ENCODE results near the gene SYMPK. TPM values are rescaled to one million over a fixed set of nuclear protein-coding genes. Genes with fewer than 3 reads are reported as not detected.
"Not testable (repeated sequence)": the region's sequence is repeated elsewhere in the genome, so short reads cannot be mapped to it uniquely, and the experiment has no call there.

The SYMPK gene
- 26.6 TPM for total RNA-seq

DNA sequence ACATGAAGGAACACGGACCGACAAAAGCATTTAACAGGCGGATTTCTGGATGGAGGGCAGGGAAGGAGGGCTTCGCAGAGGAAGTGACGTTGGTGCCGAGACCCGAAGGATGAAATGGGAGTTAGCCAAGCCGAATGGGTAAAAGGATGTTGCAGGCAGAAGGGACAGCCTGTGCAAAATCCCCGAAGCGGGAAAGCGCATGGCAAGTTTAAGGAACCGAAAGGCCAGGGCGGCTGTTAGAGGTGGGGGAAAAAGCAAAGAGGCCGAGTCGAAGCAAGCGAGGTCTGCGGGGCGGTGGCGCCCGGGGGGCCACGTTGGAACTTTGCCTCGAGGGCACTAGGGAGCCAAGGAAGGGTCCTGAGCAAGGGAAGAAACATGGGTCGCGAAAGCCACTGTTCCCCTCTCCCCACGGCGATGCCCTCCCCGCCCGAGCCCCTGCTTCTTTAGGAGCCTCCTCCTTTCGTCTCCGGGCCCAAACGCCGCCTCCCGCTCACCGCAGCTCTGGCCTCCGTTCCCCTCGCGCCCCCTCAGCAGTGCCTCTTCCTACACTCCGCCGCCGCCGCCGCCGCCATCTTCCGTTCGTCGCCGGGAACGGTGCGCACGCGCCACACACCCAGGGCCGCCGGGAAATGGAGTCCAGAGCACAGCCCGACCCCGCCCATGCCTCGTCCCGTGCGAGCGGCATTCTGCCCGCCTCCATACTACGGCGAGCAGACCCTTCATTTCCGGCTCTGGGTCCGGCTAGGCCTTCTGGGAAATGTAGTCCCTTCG is at the start of gene SYMPK:
Gene SYMPK, minus strand, starts transcription at position 584 of the 771 bp plus-strand sequence. CDS start 8,652 bp downstream, outside the sequence.
- peak; percentile 100 for DNase-seq

DNA sequence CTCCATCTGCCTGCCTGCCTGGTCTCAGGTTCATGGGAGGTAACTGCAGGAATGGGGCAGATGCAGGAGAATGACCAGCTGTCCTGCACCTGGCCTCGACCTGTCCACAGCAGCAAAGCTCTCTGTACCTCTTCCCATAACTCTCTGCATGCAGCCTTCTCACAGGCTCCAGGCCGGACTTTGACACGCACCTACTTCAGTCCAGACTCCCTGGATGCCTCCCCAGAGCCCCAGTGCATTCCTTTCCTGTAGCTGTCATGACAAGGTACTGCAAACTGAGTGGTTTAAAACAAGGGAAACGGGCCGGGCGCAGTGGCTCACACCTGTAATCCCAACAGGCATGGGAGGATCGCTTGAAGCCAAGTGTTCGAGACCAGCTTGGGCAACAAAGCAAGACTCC is 48.3 kb upstream of the SYMPK start:
- DNase-seq, result no peak

DNA sequence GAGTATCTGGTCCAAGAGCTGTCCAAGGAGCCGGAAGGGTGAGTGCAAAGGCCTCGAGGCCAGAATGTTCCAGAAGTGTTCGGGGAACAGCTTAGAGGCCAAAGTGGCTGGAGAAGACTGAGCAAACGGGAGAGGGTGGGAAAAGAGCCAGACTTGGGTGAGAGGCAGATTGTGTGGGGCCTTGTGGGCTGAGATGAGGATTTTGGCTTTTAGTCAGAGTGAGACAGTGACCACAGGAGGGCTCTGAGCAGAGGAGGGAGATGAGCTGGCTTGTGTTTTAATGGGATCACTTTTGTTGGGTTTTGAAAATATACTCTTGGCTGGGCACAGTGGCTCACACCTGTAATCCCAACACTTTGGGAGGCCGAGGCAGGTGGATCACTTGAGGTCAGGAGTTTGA is 46.0 kb upstream of the SYMPK start:
- no peak for DNase-seq

DNA sequence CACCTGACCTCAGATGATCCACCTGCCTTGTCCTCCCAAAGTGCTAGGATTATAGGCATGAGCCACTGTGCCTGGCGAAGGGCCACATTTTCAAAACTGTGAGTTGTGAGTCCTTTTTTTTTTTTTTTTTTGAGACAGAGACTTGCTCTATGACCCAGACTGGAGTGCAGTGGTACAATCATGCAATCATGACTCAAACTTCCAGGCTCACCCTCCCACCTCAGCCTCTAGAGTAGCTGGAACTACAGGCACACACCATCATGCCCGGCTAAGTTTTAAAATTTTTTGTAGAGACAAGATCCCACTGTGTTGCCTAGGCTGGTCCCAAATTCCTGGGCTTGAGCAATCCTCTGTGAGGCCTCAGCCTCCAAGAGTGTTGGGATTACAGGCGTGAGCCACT is 43.3 kb upstream of the SYMPK start:
- DNase-seq, result no peak

DNA sequence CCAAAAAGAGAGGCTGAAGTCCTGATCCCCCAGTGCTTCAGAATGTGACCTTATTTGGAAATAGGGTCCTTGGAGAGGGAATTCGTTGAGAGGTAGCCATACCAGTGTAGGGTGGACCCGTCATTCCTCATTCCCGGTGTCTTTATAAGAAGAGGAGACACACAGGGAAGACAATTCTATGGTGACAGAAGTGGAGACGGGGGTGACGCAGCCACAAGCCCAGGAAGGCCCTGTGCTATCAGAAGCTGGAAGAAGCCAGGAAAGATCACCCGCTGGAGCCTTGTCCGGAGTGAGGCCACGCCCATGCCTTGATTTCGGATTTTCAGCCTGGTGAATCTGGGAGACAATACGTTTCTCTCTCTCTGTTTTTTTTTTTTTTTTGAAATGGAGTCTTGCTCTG is 42.1 kb upstream of the SYMPK start:
- DNase-seq, result no peak

DNA sequence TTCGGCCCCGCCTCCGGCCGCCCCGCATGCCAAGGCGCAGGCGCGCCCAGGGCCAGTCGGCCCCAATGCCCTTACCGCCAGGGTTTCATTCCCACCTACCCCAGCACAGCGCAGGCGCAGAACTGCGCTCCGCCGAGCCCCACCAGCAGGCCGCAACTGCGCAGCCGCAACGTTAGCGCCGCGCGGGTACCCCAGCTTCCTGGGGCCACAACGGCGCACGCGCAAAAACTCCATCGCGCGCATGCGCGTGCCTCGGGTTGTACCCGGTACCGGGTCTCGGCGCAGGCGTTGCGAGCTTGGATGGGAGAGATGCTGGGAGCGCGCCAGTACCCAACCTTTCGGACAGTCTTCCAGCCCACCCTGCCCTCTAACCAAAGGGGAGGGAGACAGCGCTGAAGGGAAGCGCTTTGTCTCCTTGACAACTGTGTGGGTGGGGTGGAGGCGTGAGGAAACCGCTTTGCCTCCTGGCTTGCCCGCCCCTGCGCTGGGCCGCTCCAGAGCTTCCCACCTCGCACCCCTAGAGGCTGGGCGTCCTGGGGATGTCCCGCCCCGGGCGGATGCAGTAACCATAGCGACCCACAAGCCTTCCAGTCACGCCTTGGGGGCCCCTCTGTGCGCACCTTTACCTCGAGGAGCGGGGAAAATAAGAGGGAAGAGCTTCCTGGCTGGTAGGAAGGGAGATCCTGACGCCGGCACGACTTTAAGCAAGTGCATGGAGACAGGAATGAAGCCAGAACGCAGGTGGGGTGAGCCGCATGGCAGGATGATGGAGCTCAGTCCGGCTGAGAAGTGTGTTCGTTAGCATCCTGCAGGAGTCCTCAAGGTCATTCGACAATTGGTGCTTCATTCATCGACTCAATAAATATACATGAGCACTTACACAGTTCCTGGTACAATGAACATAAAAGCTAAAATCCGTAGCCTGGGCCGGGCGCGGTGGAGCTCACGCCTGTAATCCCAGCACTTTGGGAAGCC is 40.0 kb upstream of the SYMPK start:
- peak; percentile 100 for DNase-seq

DNA sequence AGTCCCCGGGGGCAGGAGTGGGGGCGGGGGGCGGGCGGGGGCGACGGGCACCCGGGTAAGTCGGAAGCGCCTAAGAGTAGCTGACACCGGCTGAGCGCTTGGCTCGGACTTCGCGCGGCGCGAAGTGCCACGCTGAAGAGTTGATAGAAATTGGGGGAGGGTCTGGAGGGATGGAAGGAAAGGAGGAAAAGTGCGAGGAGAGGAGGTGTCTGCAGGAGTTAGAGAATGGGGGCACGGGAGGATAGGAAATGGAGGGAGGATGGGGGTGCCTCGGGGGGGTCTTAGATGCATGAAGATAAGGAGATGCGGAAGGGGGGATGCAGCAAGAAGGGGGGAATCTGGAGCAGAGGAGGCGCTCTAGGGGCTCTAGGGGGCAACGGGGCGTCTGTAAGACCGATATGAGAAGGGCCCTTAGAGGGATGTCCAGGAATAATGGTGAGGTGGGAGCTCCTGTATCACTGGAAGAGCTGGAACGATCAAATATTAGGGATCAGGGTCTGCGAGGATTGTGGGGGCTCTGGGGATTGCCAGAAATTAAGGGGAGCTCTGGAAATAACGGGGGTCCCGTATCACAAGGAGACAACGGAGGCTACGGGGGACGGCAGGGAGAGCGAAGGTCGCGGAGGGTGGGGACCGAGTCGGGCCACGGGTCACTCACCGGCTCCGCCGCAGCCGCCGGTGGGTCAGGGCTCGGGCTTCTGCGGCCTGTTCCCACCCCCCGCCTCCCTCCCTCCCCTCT is 39.1 kb upstream of the SYMPK start, which contains the start of gene MYPOP:
Gene MYPOP, minus strand, starts transcription at position 702 of the 739 bp plus-strand sequence. CDS start 840 bp downstream, outside the sequence.
- DNase-seq, result no peak

DNA sequence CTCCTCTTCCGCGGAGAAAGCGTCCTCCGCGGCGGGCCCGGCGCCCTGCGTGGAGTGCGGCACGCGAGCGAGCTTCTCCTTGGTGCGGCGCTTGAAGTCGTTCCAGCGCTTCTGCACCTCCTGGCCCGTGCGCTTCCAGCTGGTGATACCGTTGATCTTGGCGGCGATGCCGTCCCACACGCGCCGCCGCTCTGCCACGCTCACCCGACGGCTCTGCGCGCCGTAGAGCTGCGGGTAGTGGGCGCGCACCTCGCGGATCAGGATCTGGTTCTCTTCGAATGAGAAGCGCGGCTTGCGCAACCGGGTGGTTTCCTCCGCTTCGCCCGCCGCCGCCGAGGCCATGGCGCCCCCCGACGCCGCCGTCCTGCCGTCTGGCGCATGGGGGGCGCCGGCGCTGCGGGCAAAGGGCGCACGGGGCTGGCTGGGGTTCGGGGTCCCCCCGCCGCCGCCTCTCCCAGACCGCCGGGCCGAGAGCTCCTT is 38.5 kb upstream of the SYMPK start:
- DNase-seq, result peak; percentile 21

DNA sequence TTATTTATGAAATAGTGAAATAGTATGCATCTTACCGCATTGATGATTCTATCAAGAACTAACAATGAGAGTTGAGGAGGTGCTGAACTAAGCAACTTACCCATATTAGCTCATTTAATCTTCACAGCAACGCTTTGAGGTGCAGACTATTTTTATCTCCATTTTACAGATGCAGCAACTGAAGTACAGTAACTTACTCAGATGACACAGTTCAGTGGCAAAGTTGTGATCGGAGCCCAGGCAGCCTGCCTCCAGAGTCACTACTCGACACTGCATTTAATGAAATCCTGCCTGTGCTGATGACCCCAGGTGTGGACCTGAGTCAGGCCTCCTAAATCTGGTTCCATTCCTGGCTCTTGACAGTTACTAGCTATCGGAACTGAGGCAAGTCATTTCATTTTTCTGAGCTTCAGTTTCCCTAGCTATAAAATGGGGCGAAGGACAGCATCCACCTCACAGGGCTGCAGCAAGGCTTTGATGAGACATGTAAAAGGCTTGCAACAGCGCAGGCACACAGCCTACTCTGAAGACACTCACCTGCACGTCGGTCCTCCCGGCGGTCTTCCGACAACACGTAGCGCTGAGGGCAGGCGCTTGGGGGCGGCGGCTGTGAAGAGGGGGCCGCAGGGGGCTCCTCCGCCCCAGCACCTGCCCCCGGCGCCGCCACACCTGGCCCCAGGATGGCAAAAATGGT is 37.9 kb upstream of the SYMPK start:
- DNase-seq, result no peak

DNA sequence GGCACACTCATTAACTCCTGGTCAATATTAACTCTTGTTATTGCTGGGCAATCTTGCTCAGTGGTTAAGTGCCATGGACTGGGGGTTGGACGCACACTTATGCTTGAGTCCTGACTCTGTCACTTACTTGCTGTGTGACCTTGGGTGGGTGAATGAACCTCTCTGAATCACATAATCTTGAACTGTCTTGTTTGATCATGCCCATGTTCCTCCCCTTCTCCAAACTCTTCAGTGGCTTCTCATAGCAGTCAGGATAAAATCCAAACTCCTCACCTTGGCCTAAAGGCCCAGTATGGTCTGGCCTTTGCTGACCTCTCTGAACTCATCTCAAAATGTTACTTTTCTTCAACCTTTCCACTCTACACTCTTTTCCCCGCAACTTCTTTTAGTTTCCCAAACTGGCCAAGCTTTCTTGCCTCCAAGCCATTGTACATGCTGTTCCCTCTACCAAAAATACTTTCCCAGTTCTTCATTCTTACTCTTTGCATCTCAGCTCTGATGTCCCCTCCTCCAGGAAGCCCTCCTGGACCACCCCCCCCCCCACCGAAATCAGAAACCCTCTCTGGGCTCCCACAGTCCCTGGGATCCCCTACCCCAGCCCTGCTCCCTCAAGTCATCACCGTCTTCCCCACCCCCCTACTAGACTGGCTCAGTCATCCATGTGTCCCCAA is 37.1 kb upstream of the SYMPK start:
- no peak for DNase-seq

DNA sequence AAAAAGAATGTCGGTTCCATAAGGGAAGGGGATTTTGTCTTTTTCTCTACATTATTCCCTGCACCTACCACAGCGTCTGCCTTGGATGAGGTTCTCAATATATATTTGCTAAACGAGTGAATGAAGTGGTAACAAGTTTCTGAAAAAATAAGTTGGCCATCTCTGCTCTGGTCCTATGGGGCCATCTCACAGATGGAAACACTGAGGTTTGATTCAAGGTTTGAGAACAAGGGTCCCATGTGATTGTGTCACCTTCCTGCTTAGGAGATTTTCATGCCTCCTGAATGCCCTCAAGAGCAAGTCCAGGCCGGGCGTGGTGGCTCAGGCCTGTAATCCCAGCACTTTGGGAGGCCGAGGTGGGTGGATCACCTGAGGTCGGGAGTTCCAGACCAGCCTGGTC is 36.3 kb upstream of the SYMPK start:
- DNase-seq, result no peak

DNA sequence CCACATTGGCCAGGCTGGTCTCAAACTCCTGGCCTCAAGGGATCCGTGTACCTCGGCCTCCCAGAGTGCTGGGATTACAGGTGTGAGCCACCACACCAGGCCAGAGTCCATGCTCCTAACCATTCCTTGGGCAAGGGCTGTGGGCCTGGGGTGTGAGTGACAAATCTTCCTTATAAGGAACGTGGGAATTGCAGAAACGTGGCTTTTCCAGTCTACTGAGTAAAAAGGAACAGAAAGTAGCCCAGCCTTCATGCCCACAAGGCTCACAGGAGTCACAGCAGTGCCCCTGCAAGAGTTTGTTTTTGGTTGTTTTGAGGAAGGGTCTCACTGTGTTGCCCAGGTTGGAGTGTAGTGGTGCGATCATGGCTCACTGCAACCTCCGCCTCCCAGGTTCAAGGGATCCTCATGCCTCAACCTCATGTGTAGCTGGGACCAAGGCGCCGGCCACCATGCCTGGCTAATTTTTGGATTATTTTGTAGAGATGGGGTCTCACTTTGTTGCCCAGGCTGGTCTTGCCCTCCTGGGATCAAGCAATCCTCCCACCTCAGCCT is 34.4 kb upstream of the SYMPK start:
- no peak for DNase-seq

DNA sequence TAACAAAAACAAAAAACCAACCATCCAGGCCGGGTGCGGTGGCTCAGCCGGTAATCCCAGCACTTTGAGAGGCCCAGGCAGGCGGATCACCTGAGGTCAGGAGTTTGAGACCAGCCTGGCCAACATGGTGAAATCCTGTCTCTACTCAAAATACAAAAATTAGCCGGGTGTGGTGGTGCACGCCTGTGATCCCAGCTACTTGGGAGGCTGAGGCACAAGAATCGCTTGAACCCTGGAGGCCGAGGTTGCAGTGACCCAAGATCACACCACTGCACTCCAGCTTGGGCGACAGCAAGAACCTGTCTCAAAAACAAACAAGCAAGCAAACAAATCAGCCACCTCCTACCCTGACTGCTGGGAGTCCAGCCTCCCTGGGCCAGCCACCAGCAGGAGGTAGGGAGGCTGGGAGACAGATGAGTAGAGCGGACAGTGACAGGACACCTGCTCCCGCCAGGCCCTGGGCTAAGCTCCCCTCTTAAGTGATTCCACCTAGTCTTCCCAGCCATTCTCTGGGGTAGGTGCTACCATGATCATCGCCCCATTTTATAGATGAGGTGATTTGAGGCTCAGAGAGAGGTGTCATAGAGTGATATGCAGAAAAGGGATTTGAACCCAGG is 33.1 kb upstream of the SYMPK start:
- not testable (repeated sequence) for DNase-seq

DNA sequence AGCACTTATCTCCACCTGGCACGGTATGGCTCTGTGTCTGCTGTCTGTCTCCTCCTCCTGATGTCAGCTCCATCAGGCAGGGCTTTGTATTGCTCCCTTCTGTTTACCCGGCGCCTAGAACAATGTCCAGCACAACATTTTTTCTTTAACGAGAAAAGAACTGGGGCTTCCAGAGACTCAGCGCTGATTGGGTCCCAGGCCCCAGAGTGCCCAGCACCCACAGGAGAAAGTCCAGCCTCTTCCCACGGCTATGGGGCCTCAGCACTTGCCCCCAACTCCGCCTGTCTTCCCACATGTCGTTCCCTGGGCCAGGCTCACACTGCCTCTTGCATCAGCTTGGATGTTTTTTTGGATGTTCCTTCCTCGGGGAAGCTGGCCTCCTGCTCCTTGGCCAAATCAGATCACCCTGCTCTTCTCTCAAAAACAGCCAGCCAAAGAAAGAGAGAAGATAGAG is 32.6 kb upstream of the SYMPK start:
- DNase-seq, result no peak

DNA sequence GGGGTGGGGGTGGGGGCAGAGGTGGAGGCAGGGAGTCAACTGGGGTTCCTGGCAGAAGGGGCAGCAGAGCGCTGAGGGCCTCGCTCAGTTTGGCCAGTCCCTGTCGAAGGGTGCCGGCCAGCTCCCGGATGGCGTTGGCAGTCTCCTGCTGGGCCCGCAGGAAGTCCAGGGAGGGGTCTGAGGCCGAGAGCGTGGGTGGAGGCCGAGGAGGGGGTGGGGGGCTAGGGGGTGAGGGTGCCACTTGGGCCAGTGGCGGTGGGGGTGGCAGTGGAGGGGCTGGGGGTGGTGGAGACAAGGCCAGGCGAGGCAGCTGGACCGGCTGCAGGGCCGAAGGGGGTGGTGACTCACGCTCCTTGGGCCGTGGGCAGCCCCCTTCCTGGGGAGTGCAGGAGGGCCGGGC is 27.9 kb upstream of the SYMPK start:
- no peak for DNase-seq

DNA sequence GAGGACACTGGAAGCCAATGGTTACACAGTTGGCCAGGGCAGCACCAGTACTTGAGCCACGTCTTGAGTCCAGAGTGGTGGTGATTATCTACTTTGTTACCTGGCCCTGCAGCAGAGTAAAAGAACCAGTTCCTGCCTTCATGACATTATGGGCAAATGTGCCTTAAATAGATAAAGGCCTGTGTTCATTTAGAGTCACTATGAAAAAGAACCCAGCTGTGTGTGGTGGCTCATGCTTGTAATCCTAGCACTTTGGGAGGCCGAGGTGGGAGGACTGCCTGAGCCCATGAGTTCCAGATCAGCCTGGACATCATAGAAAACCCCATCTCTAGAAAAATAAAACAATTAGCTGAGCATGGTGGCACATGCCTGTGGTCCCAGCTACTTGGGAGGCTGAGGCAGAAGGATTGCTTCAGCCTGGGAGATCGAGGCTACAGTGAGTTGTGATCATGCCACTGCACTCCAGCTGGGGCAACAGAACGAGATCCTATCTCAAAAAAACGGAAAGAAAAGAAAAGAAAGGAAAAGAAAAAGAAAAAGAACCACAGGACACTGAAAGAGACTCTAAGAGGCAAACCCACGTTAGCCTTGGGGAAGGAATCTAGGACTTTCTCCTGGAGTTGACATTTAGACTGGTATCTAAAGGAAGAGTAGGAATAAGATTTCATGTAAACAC is 26.4 kb upstream of the SYMPK start:
- DNase-seq, result no peak

DNA sequence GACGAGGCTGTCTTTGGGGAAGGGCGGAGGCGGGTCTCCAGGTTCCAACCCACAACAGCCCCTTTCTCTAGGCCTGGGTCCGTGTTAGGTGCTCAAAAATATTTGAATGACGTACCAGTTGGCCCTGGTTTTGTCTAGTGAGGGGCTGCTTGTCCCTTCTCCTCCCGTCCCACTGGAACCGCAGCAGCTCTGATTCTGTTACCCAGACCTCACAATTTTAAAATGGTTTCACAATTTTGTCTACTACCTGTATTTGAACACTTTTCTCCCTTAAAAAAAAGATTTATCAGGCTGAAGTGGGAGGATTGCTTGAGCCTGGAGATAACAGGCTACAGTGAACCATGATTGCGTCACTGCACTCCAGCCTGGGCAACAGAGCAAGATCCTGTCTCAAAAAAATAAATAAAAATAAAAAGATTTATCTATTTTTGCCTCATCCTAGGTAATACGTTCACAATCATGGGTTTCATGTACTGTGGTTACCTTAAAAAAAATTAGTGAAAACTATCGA is 24.3 kb upstream of the SYMPK start:
- DNase-seq, result no peak

DNA sequence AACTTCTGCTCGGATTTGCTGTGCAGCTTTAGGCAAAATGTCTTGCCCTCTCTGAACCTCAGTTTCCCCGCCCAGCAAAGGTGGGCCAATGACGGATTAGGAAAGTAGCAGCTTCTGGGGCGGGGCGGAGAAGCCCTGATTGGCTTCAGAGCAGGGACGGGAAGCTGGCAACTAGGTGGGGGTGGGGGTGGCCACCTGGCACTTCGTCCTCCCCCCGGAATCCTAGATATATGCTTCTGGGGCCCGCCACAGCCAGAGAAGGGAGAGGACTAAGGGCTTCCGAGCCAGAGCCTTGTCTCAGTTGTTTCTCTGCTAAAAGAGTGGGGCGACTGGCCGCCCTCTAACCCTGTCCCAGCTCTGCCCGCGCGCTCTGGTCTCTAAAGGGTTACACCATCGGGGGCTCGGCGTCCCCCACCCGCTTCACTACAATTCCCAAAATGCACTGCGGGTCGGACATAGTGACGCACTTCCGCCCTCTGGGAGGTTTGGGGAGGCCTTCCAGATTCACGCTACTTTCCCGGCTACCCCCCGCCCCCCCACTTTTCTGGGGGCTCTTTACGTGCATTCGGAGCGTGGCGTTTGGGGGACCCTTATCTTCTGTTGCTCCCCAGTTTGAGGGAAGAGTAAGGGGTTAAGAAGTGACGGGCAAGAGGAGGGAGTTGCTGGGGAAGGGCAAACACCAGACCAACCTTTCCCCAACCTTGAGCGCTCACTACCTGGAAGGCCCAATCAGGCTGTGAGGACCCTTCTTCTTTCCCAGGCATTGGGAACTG is 23.7 kb upstream of the SYMPK start:
- peak; percentile 97 for DNase-seq

Measured in tongue (tissue), 2 donors.